ENCODE results near the gene NYNRIN. TPM values are rescaled to one million over a fixed set of nuclear protein-coding genes. Genes with fewer than 3 reads are reported as not detected.

NYNRIN gene
- total and polyA plus RNA-seq, 2 of the 8 experiments (the other 6 are each of a cell fraction or from before 2014, with no cell fraction given) = 15.2 to 18.3 TPM

GRCh38 chr14:24422261-24422660 is 23.5 kb downstream of the NYNRIN start (continued):
- TF ChIP-seq USF2 (IDR thresholded peaks at IDR 0.05; ENCODE audit: low read length) = no peak
- no peak for TF ChIP-seq ASH2L (IDR thresholded peaks at IDR 0.05; ENCODE audit: low read length)
- no peak for TF ChIP-seq RAD21 (IDR thresholded peaks at IDR 0.05 in 1 of 2, conservative IDR thresholded peaks at IDR 0.05 in 1 of 2; ENCODE audit: low read depth in 2 of 2, low read length in 2 of 2)

All from H1 (cell line).